HG03039 (cell line): ENCODE data around the gene C1S.

ENCODE experiments used
- ATAC-seq: cut with Tn5 transposase; IDR thresholded peaks from one replicate; pipeline ENCODE4 v1.9.1; 2021; ENCODE audit warnings: mild to moderate bottlenecking, moderate library complexity; ENCODE audit not compliant: unreplicated experiment

Gene C1S

GRCh38 chr12:7075518-7075917 lies 15.0 kb downstream of the C1S start:
- no peak for ATAC-seq

- ATAC-seq: no peak
Measured at GRCh38 chr12:7075939-7076338, 15.4 kb downstream of the C1S start.

GRCh38 chr12:7076493-7076892 lies 16.0 kb downstream of the C1S start:
- ATAC-seq: no peak

GRCh38 chr12:7078163-7078562 lies 17.6 kb downstream of the C1S start:
- ATAC-seq: no peak

- ATAC-seq: no peak
Measured at GRCh38 chr12:7079826-7080125, 19.3 kb downstream of the C1S start.

- no peak for ATAC-seq
Measured at GRCh38 chr12:7081037-7081436, 20.5 kb downstream of the C1S start.

- no peak for ATAC-seq
Measured at GRCh38 chr12:7083125-7083524, 22.6 kb downstream of the C1S start.

GRCh38 chr12:7089196-7089871 lies 28.8 kb downstream of the C1S start:
- ATAC-seq: no peak

GRCh38 chr12:7090222-7090998 lies 29.9 kb downstream of the C1S start:
- no peak for ATAC-seq

GRCh38 chr12:7091171-7091570 lies 30.7 kb downstream of the C1S start:
- no peak for ATAC-seq

GRCh38 chr12:7091660-7092228 lies 31.2 kb downstream of the C1S start:
- ATAC-seq: no peak

- no peak for ATAC-seq
Measured at GRCh38 chr12:7092229-7092985, 31.9 kb downstream of the C1S start, which contains the start of gene C1R. C1R (minus strand) TSS chr12:7092445; CDS start chr12:7092388, 57 bp downstream.

- ATAC-seq: no peak
Measured at GRCh38 chr12:7092986-7093460, 32.5 kb downstream of the C1S start.

- ATAC-seq: no peak
Measured at GRCh38 chr12:7093486-7093885, 33.0 kb downstream of the C1S start.

- no peak for ATAC-seq
Measured at GRCh38 chr12:7093892-7094291, 33.4 kb downstream of the C1S start.

GRCh38 chr12:7096006-7096932 lies 35.8 kb downstream of the C1S start:
- ATAC-seq: no peak

- ATAC-seq: no peak
Measured at GRCh38 chr12:7096979-7097378, 36.5 kb downstream of the C1S start.

GRCh38 chr12:7099290-7099996 lies 38.9 kb downstream of the C1S start:
- ATAC-seq: no peak

GRCh38 chr12:7100239-7100638 lies 39.7 kb downstream of the C1S start:
- ATAC-seq: no peak
